GM18517 (cell line): ENCODE results near the gene SERTM1.

Source experiments
- ATAC-seq: cut with Tn5 transposase; IDR thresholded peaks from one replicate; pipeline ENCODE4 v1.9.1; 2021; ENCODE audit warnings: mild to moderate bottlenecking, moderate library complexity; ENCODE audit not compliant: unreplicated experiment

The SERTM1 gene

GRCh38 chr13:36710396-36710795 is 36.6 kb downstream of the SERTM1 start:
- no peak for ATAC-seq

- ATAC-seq: no peak
These were observed 38.5 kb downstream of the SERTM1 start for GRCh38 chr13:36712290-36712689.

- no peak for ATAC-seq
These were observed 39.0 kb downstream of the SERTM1 start for GRCh38 chr13:36712770-36713169.

GRCh38 chr13:36713887-36714286 is 40.1 kb downstream of the SERTM1 start:
- ATAC-seq: no peak

GRCh38 chr13:36715841-36716240 is 42.0 kb downstream of the SERTM1 start:
- no peak for ATAC-seq

GRCh38 chr13:36717017-36717416 is 43.2 kb downstream of the SERTM1 start:
- ATAC-seq: no peak

GRCh38 chr13:36717966-36718545 is 44.2 kb downstream of the SERTM1 start:
- ATAC-seq: no peak

- no peak for ATAC-seq
These were observed 44.9 kb downstream of the SERTM1 start for GRCh38 chr13:36718686-36719085.

- no peak for ATAC-seq
These were observed 50.3 kb downstream of the SERTM1 start for GRCh38 chr13:36724141-36724540.

- no peak for ATAC-seq
These were observed 52.1 kb downstream of the SERTM1 start for GRCh38 chr13:36725936-36726335.

GRCh38 chr13:36728006-36728405 is 54.2 kb downstream of the SERTM1 start:
- no peak for ATAC-seq

- ATAC-seq: no peak
These were observed 62.4 kb downstream of the SERTM1 start for GRCh38 chr13:36736119-36736726.

- ATAC-seq: no peak
These were observed 63.8 kb downstream of the SERTM1 start for GRCh38 chr13:36737524-36738083.

GRCh38 chr13:36745436-36745835 is 71.6 kb downstream of the SERTM1 start:
- ATAC-seq: no peak

- no peak for ATAC-seq
These were observed 72.2 kb downstream of the SERTM1 start for GRCh38 chr13:36746051-36746450.
